ENCODE measurements around the gene BHLHE40. TPM values are rescaled to one million over a fixed set of nuclear protein-coding genes. Genes with fewer than 3 reads are reported as not detected.
A peak's percentile ranks its signal among the peaks of the same experiment; 100 is the strongest.

BHLHE40 gene
- total and polyA plus RNA-seq, 8 donors: 19.3 to 66.7 (median 33.2) TPM

DNA sequence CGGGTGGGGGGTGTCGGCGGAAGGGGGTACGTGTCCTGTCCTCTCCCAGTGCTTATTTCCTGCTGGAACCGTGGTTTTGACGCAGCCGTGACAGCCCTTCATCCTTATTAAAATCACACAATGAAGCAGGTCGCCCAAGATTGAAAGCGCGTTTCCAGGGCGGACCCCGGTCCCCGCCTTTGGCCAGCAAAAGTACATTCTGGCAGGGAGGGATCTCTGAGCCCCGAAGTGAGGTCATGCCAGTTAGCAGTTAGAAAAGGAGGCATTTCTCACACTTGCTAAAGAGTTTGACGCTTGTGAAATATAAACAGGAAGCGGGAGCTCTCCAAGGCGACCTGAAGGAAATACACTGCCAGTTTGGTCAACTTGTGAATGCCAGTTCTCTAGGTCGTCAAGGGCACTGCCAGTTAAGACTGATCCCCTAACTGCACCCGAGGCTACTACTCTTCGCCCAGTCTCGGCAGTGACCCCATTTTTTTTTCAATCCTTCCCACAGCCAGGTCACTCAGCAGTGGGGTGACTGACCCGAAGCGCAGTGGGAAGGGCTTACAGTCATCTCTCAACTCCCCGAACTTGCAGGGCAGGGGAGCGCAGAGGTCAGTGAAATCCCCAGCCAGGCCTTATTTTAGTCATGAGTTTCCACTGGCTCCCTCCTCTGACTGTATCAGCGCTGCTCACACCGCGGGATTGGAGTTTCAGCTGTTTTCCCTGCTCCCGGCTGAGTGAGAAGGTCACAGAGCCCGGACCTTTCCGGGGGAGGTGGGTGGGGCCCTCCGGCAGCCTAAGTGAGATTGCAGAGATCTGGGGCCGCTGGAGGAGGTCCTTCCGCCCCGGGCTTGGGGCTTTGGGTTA lies 2.0 kb upstream of the BHLHE40 start:
- no peaks in the 10 kb centered on the region for H3K27me3 ChIP-seq
- intact Hi-C loops (cut with DNase I): no loop called here
- peaks cover 12 to 25% (median 17%) of the 10 kb centered on the region in 3 donors for H3K4me1 ChIP-seq
- ATAC-seq (peak; percentile 21 to 36 (median 27)), FAIRE-seq (no peak), DNase-seq (peak; percentile 82 to 89 (median 84))
- 6% methylated on average over 35 of the region's 35 CpGs for WGBS, 2 donors
- no peaks in the 10 kb centered on the region for H3K36me3 ChIP-seq
- H3K9me3 ChIP-seq: no peaks in the 10 kb centered on the region
- TF ChIP-seq, protein P1, sequence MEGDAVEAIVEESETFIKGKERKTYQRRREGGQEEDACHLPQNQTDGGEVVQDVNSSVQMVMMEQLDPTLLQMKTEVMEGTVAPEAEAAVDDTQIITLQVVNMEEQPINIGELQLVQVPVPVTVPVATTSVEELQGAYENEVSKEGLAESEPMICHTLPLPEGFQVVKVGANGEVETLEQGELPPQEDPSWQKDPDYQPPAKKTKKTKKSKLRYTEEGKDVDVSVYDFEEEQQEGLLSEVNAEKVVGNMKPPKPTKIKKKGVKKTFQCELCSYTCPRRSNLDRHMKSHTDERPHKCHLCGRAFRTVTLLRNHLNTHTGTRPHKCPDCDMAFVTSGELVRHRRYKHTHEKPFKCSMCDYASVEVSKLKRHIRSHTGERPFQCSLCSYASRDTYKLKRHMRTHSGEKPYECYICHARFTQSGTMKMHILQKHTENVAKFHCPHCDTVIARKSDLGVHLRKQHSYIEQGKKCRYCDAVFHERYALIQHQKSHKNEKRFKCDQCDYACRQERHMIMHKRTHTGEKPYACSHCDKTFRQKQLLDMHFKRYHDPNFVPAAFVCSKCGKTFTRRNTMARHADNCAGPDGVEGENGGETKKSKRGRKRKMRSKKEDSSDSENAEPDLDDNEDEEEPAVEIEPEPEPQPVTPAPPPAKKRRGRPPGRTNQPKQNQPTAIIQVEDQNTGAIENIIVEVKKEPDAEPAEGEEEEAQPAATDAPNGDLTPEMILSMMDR (IDR thresholded peaks at IDR 0.05): no peak
- peak overlapping the region; percentile 99 to 100 (median 100) for H3K27ac ChIP-seq
- H3K4me3 ChIP-seq: peak overlapping the region; percentile 8 to 96 (median 57)

DNA sequence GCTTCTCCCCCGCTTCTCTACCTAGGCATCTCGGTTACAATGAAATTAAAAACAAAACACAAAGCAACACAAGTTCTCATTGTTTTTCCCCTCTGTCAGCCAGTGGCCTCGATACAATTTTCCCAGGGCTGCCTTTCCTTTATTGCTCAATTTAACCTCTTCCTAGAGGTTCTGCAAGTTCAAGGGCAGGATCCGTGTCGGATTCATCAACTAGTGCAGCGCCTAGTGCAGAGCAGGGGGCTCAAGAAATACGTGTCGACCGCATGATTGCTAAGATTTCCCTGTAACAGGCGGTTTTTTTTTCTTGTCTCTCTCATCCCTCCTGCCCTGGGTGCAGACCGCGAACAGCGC lies 1.4 kb upstream of the BHLHE40 start:
- intact Hi-C loops (cut with DNase I): no loop called here
- Histone ChIP-seq H3K4me3 (peak overlapping the region; percentile 8 to 96 (median 57)), H3K4me1 (peaks cover 12 to 30% (median 23%) of the 10 kb centered on the region in 3 donors), H3K27ac (peak overlapping the region; percentile 99 to 100 (median 100)), H3K27me3 (no peaks in the 10 kb centered on the region), H3K36me3 (peaks cover 0 to 4% (median 1%) of the 10 kb centered on the region in 3 donors), H3K9me3 (no peaks in the 10 kb centered on the region)
- no peak for DNase-seq
- TF ChIP-seq, protein P1 (IDR thresholded peaks at IDR 0.05): no peak
- FAIRE-seq: no peak
- no peak for ATAC-seq
- 0% methylated on average over 13 of the region's 13 CpGs for WGBS, 2 donors

DNA sequence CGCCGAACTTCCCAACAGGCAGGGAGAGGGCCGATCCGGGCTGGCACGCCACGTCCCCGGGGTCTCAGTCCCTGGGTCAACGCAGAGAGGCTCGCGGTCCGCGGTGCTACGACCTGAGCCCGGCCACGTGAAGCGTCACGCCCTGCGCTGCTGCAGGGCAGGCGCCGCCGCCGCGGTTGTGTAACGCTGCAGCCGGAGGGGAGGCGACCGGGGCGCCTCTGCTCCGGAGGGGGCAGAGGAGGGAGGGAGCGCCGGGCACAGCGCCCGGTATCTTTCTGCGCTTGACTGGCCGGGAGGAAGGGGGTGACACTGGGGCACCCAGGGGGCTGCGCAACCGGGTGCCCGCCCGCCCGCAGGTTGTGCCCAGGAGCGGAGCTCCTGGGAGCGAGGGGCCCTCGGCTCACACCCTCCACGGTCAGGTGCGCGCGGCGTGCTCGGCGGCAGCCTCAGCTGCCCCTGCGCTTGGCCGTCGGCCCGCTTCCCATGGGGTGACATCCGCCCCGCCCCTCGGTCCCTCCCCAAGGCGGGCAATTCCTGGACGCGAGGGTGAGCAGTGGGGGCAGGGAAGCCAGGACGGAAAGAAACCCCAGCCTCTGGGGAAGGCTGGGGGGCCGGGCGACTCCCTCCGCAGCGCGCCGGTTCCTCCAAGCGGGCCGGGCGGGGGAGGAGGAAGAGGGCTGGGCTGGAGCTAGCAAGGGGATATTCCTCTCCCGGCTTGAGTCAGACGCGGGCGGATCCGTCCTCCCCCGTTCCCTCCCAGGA lies 852 bp upstream of the BHLHE40 start:
- Histone ChIP-seq H3K27me3 (no peaks in the 10 kb centered on the region), H3K4me1 (peaks cover 16 to 26% (median 23%) of the 10 kb centered on the region in 3 donors), H3K36me3 (peaks cover 0 to 9% (median 4%) of the 10 kb centered on the region in 3 donors), H3K9me3 (no peaks in the 10 kb centered on the region), H3K27ac (peak overlapping the region; percentile 99 to 100 (median 100)), H3K4me3 (peak overlapping the region; percentile 8 to 96 (median 57))
- intact Hi-C loops (cut with DNase I): no loop called here
- FAIRE-seq (no peak), DNase-seq (peak; percentile 97 to 99 (median 98)), ATAC-seq (peak; percentile 64 to 71 (median 66))
- 0% methylated on average over 48 to 76 of the region's 76 CpGs for WGBS, 2 donors
- TF ChIP-seq, protein P1 (IDR thresholded peaks at IDR 0.05): no peak

DNA sequence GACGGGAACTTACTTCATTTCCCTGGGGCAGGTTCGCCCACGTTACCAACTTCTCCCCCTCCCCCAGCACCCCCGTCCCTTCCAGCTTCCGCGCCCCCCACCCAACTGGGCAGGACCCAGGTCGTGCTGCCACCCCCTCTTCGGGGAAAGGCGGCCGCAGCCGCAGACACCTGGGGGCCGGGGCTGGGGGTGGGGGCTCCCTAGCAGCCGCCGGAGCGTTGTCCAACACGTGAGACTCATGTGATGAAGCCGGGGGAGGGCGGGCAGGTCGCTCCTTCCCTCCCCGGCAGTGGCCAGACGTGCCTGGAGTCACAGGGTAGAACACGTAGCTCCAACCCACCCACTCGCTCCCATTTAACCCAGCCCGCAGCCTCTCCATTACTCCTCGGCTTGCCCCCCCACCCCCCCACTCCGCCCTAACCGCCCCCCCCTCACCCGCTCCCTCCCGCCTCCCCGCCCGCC lies 240 bp upstream of the BHLHE40 start:
- TF ChIP-seq, protein P1 (IDR thresholded peaks at IDR 0.05): no peak
- intact Hi-C loops (cut with DNase I): no loop called here
- H3K9me3 ChIP-seq: no peaks in the 10 kb centered on the region
- DNase-seq: peak; percentile 93 to 98 (median 96)
- H3K4me3 ChIP-seq: peak overlapping the region; percentile 8 to 96 (median 57)
- peaks cover 0 to 11% (median 4%) of the 10 kb centered on the region in 3 donors for H3K36me3 ChIP-seq
- H3K27me3 ChIP-seq: no peaks in the 10 kb centered on the region
- ATAC-seq: peak; percentile 53 to 68 (median 56)
- no peak for FAIRE-seq
- 0% methylated on average over 13 to 30 of the region's 31 CpGs for WGBS, 2 donors
- peak overlapping the region; percentile 99 to 100 (median 100) for H3K27ac ChIP-seq
- H3K4me1 ChIP-seq: peaks cover 18 to 23% (median 21%) of the 10 kb centered on the region in 3 donors

Data from pancreas (tissue), 10 donors.